Measurements from ENCODE around the gene GIT2. TPM values are rescaled to one million over a fixed set of nuclear protein-coding genes. Genes with fewer than 3 reads are reported as not detected.

The GIT2 gene
- total and polyA plus RNA-seq, 2 experiments from 2014 or later = 21.5 to 22.4 TPM

GRCh38 chr12:110033888-110034287 lies 37.7 kb upstream of the GIT2 start:
- TF ChIP-seq CTCF (IDR thresholded peaks at IDR 0.05; ENCODE audit: poor library complexity) (no peak), EZH2phosphoT487 (IDR thresholded peaks at IDR 0.05; ENCODE audit: low read depth, severe bottlenecking, unreplicated experiment) (no peak), EZH2 (IDR thresholded peaks at IDR 0.05; ENCODE audit: borderline replicate concordance) (no peak)
- no peaks in the 10 kb centered on the region for H3K9me3 ChIP-seq (ENCODE audit: low read depth)
- H3K27me3 ChIP-seq = no peaks in the 10 kb centered on the region
- H3K79me2 ChIP-seq = peaks cover 6% of the 10 kb centered on the region
- WGBS (ENCODE audit: low lambda C conversion rate, missing lambda C conversion rate) = 95% methylated on average over 3 of the region's 3 CpGs
- no peaks in the 10 kb centered on the region for H4K20me1 ChIP-seq (ENCODE audit: insufficient read depth, poor library complexity, severe bottlenecking)
- H3K36me3 ChIP-seq (replicated peaks; ENCODE audit: insufficient read depth, low read depth) = no peaks in the 10 kb centered on the region
- H3K27ac ChIP-seq = no peak overlapping the region
- no peak overlapping the region for H3K4me2 ChIP-seq
- H2AFZ ChIP-seq = no peak overlapping the region
- H3K4me3 ChIP-seq = no peak overlapping the region
- H3K9me2 ChIP-seq (replicated peaks; ENCODE audit: insufficient read depth) = no peaks in the 10 kb centered on the region
- DNase-seq (ENCODE audit: low spot score) = no peak
- peaks cover 9% of the 10 kb centered on the region for H3K4me1 ChIP-seq (ENCODE audit: insufficient read depth)

- WGBS (ENCODE audit: low lambda C conversion rate, missing lambda C conversion rate) = 87% methylated on average over 2 of the region's 2 CpGs
- no peak overlapping the region for H3K27ac ChIP-seq
- TF ChIP-seq CTCF (IDR thresholded peaks at IDR 0.05; ENCODE audit: poor library complexity) (no peak), EZH2 (IDR thresholded peaks at IDR 0.05; ENCODE audit: borderline replicate concordance) (no peak), EZH2phosphoT487 (IDR thresholded peaks at IDR 0.05; ENCODE audit: low read depth, severe bottlenecking, unreplicated experiment) (no peak)
- no peaks in the 10 kb centered on the region for H3K27me3 ChIP-seq
- no peak for DNase-seq (ENCODE audit: low spot score)
- H3K4me2 ChIP-seq = no peak overlapping the region
- H3K9me3 ChIP-seq (ENCODE audit: low read depth) = no peaks in the 10 kb centered on the region
- no peak overlapping the region for H2AFZ ChIP-seq
- no peaks in the 10 kb centered on the region for H3K79me2 ChIP-seq
- no peak overlapping the region for H3K4me3 ChIP-seq
- H3K4me1 ChIP-seq (ENCODE audit: insufficient read depth) = no peaks in the 10 kb centered on the region
- H4K20me1 ChIP-seq (ENCODE audit: insufficient read depth, poor library complexity, severe bottlenecking) = no peaks in the 10 kb centered on the region
- H3K36me3 ChIP-seq (replicated peaks; ENCODE audit: insufficient read depth, low read depth) = no peaks in the 10 kb centered on the region
- no peaks in the 10 kb centered on the region for H3K9me2 ChIP-seq (replicated peaks; ENCODE audit: insufficient read depth)
Observed at GRCh38 chr12:110029290-110029815, 33.2 kb upstream of the GIT2 start.

DNA sequence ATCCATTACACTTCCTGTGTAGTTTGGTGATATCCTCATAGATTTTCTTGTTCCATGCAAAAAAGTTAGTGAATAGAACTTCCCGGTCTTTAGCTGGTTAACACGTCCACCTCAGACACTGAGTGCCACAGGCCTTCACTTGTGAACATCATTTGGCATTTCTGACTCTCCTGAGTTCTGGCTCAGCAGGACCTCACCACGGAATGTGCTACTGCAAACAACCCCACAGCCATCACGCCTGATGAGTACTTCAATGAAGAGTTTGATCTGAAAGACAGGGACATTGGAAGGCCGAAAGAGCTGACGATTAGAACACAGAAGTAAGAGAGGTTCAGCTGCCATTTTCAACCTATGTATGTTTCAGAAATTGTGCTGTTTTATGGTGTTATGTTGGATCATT lies 32.2 kb upstream of the GIT2 start:
- DNase-seq (ENCODE audit: low spot score) = no peak
- Histone ChIP-seq H3K9me3 (ENCODE audit: low read depth) (no peaks in the 10 kb centered on the region), H2AFZ (no peak overlapping the region), H3K4me2 (no peak overlapping the region), H3K27ac (no peak overlapping the region), H3K27me3 (no peaks in the 10 kb centered on the region), H3K36me3 (replicated peaks; ENCODE audit: insufficient read depth, low read depth) (no peaks in the 10 kb centered on the region), H3K4me1 (ENCODE audit: insufficient read depth) (no peaks in the 10 kb centered on the region), H3K9me2 (replicated peaks; ENCODE audit: insufficient read depth) (no peaks in the 10 kb centered on the region), H4K20me1 (ENCODE audit: insufficient read depth, poor library complexity, severe bottlenecking) (no peaks in the 10 kb centered on the region), H3K79me2 (no peaks in the 10 kb centered on the region), H3K4me3 (no peak overlapping the region)
- 84% methylated on average over 6 of the region's 6 CpGs for WGBS (ENCODE audit: low lambda C conversion rate, missing lambda C conversion rate)
- no peak for TF ChIP-seq EZH2 (IDR thresholded peaks at IDR 0.05; ENCODE audit: borderline replicate concordance)
- no peak for TF ChIP-seq CTCF (IDR thresholded peaks at IDR 0.05; ENCODE audit: poor library complexity)
- no peak for TF ChIP-seq EZH2phosphoT487 (IDR thresholded peaks at IDR 0.05; ENCODE audit: low read depth, severe bottlenecking, unreplicated experiment)

- H3K4me3 ChIP-seq = no peak overlapping the region
- no peak overlapping the region for H3K27ac ChIP-seq
- H4K20me1 ChIP-seq (ENCODE audit: insufficient read depth, poor library complexity, severe bottlenecking) = no peaks in the 10 kb centered on the region
- TF ChIP-seq EZH2 (IDR thresholded peaks at IDR 0.05; ENCODE audit: borderline replicate concordance) (no peak), CTCF (IDR thresholded peaks at IDR 0.05; ENCODE audit: poor library complexity) (no peak), EZH2phosphoT487 (IDR thresholded peaks at IDR 0.05; ENCODE audit: low read depth, severe bottlenecking, unreplicated experiment) (no peak)
- DNase-seq (ENCODE audit: low spot score) = no peak
- no peak overlapping the region for H3K4me2 ChIP-seq
- H3K79me2 ChIP-seq = no peaks in the 10 kb centered on the region
- H3K9me3 ChIP-seq (ENCODE audit: low read depth) = no peaks in the 10 kb centered on the region
- H3K4me1 ChIP-seq (ENCODE audit: insufficient read depth) = no peaks in the 10 kb centered on the region
- 89% methylated on average over 2 of the region's 2 CpGs for WGBS (ENCODE audit: low lambda C conversion rate, missing lambda C conversion rate)
- no peaks in the 10 kb centered on the region for H3K27me3 ChIP-seq
- no peaks in the 10 kb centered on the region for H3K9me2 ChIP-seq (replicated peaks; ENCODE audit: insufficient read depth)
- H3K36me3 ChIP-seq (replicated peaks; ENCODE audit: insufficient read depth, low read depth) = no peaks in the 10 kb centered on the region
- H2AFZ ChIP-seq = no peak overlapping the region
Observed at GRCh38 chr12:110024051-110024450, 27.9 kb upstream of the GIT2 start.

Measured in hepatocyte (in vitro differentiated cells).